IMR-90 (cell line): Measurements from ENCODE around the gene NAA15. TPM values are rescaled to one million over a fixed set of nuclear protein-coding genes. Genes with fewer than 3 reads are reported as not detected.

Experiments
- ATAC-seq: fragments of 200-7000 bp; cut with Tn5 transposase; 2 replicates; pipeline ENCODE4 v1.9.1; 2020; ENCODE audit warnings: low read depth, mild to moderate bottlenecking, moderate library complexity
- BruUV-seq: library from RNA; stranded (reverse); fragments of 400-500 nt; replicated peaks from 2 replicates; lab custom pipeline; 2021; lab: Mats Ljungman, UMichigan
- CTCF ChIA-PET: fragments of 300-600 bp; formaldehyde crosslinking; extraction: SDS; loops from one replicate; lab custom pipeline; 2021; ENCODE audit warnings: antibody characterized with exemption; lab: Yijun Ruan, JAX
- POLR2A ChIA-PET: fragments of 300-600 bp; sonication (Branson Sonifier 250); formaldehyde crosslinking; loops from one replicate; lab custom pipeline; 2022; ENCODE audit warnings: antibody characterized with exemption; ENCODE audit not compliant: unreplicated experiment; lab: Charles Lee
- DNase-seq: peaks from one replicate; pipeline ENCODE4 v3.0.0; 2013
- H2AFZ ChIP-seq: replicated peaks from 2 replicates; pipeline ENCODE3; 2013; ENCODE audit warnings: low read length, mild to moderate bottlenecking; ENCODE audit not compliant: poor library complexity
- H2AK5ac ChIP-seq: 2 replicates; pipeline ENCODE4 v1.6.1; 2013; ENCODE audit warnings: low read depth, low read length, inconsistent platforms
- H2AK9ac ChIP-seq: replicated peaks from 2 replicates; pipeline ENCODE3; 2013; ENCODE audit warnings: mild to moderate bottlenecking, low read depth, low read length, moderate library complexity; ENCODE audit not compliant: poor library complexity
- H2BK120ac ChIP-seq: 2 replicates; pipeline ENCODE4 v1.6.1; 2013; ENCODE audit warnings: low read depth, low read length, inconsistent platforms
- H2BK15ac ChIP-seq: 3 replicates; pipeline ENCODE4 v1.6.1; 2013; ENCODE audit warnings: low read depth, low read length, inconsistent platforms
- H2BK20ac ChIP-seq: 2 replicates; pipeline ENCODE4 v1.6.1; 2013; ENCODE audit warnings: low read depth, mild to moderate bottlenecking, inconsistent platforms, low read length, moderate library complexity
- H2BK5ac ChIP-seq: 2 replicates; pipeline ENCODE4 v1.6.1; 2013; ENCODE audit warnings: mild to moderate bottlenecking, low read depth, low read length, inconsistent platforms; ENCODE audit not compliant: poor library complexity, severe bottlenecking
- H3K14ac ChIP-seq: replicated peaks from 2 replicates; pipeline ENCODE4 v1.6.1; 2013; ENCODE audit warnings: low read depth, low read length, inconsistent platforms
- H3K18ac ChIP-seq: 2 replicates; pipeline ENCODE4 v1.6.1; 2013; ENCODE audit warnings: low read depth, low read length, control low read depth
- H3K23ac ChIP-seq: 2 replicates; pipeline ENCODE4 v1.6.1; 2013; ENCODE audit warnings: low read depth, low read length, inconsistent platforms
- H3K27ac ChIP-seq: 2 replicates; pipeline ENCODE4 v1.5.1; 2013; ENCODE audit warnings: mild to moderate bottlenecking, control low read depth, low read length; ENCODE audit not compliant: insufficient read depth
- H3K27me3 ChIP-seq: 2 replicates; pipeline ENCODE4 v1.6.1; 2013; ENCODE audit warnings: low read length; ENCODE audit not compliant: control insufficient read depth, insufficient read depth
- H3K36me3 ChIP-seq: 2 replicates; pipeline ENCODE4 v1.6.1; 2013; ENCODE audit warnings: low read length, mixed read lengths; ENCODE audit not compliant: control insufficient read depth, insufficient read depth
- H3K4ac ChIP-seq: 2 replicates; pipeline ENCODE4 v1.6.1; 2013; ENCODE audit warnings: low read depth, low read length, inconsistent platforms
- H3K4me1 ChIP-seq: 2 replicates; pipeline ENCODE4 v1.6.1; 2013; ENCODE audit warnings: low read length, mixed read lengths; ENCODE audit not compliant: control insufficient read depth, insufficient read depth
- H3K4me2 ChIP-seq: 2 replicates; pipeline ENCODE4 v1.6.1; 2013; ENCODE audit warnings: low read depth, mild to moderate bottlenecking, control low read depth, low read length, moderate library complexity
- H3K4me3 ChIP-seq: 2 replicates; pipeline ENCODE4 v1.5.1; 2013; ENCODE audit warnings: low read depth, mild to moderate bottlenecking, control low read depth, low read length, moderate library complexity; ENCODE audit not compliant: insufficient read depth
- H3K56ac ChIP-seq: 2 replicates; pipeline ENCODE4 v1.6.1; 2013; ENCODE audit warnings: low read length, inconsistent platforms; ENCODE audit not compliant: insufficient read depth; ENCODE audit errors: extremely low read depth
- H3K79me1 ChIP-seq, 2 experiments: 2 replicates each; pipeline ENCODE4 v1.6.1; 2013; ENCODE audit warnings: low read length in 2 of 2, inconsistent platforms in 1 of 2, low read depth in 1 of 2
- H3K9ac ChIP-seq: 2 replicates; pipeline ENCODE4 v1.6.1; 2013; ENCODE audit warnings: low read depth, low read length, control low read depth
- H3K9me1 ChIP-seq: 2 replicates; pipeline ENCODE4 v1.6.1; 2013; ENCODE audit warnings: low read length, inconsistent platforms; ENCODE audit not compliant: insufficient read depth
- H3K9me3 ChIP-seq: 2 replicates; pipeline ENCODE4 v1.6.1; 2013; ENCODE audit warnings: low read length; ENCODE audit not compliant: control insufficient read depth, insufficient read depth
- H4K20me1 ChIP-seq: 2 replicates; pipeline ENCODE4 v1.6.1; 2013; ENCODE audit warnings: low read length, inconsistent platforms; ENCODE audit not compliant: insufficient read depth
- H4K5ac ChIP-seq: 2 replicates; pipeline ENCODE4 v1.6.1; 2013; ENCODE audit warnings: mild to moderate bottlenecking, low read depth, low read length, control low read depth
- H4K8ac ChIP-seq, 2 experiments: 2 replicates each; pipeline ENCODE4 v1.6.1; 2013; ENCODE audit warnings: low read depth in 2 of 2, low read length in 2 of 2, control low read depth in 1 of 2, inconsistent platforms in 1 of 2
- H4K91ac ChIP-seq: 2 replicates; pipeline ENCODE4 v1.6.1; 2013; ENCODE audit warnings: low read depth, low read length, inconsistent platforms; ENCODE audit not compliant: insufficient read depth
- NFE2L2 ChIP-seq: fragments of 150-350 bp; IDR thresholded peaks from 2 replicates; pipeline ENCODE4 v1.6.1; 2016; ENCODE audit warnings: low read depth, mild to moderate bottlenecking, low read length
- WGBS, 2 experiments: methylation state at CpG; one replicate each; pipeline versions ENCODE4 v1.1.5 to v1.1.7; 2013; ENCODE audit warnings: missing lambda C conversion rate in 2 of 2; ENCODE audit not compliant: insufficient read length in 1 of 2; ENCODE audit errors: extremely low coverage in 2 of 2; 5-methylcytosine and 5-hydroxymethylcytosine counted together
- dilution Hi-C: fragments of 300-500 bp; cut with HindIII; formaldehyde crosslinking; loops from one replicate; pipeline ENCODE4 v1.14.3; 2018; ENCODE audit warnings: low sequenced_read_pairs; ENCODE audit not compliant: unreplicated experiment
- in situ Hi-C: fragments of 300-500 bp; cut with MboI; formaldehyde crosslinking; loops from 3 replicates; pipeline ENCODE4 v1.14.3; 2019; ENCODE audit warnings: low sequenced_read_pairs, inconsistent platforms, mixed read lengths
- intact Hi-C: fragments of 100-400 bp; cut with micrococcal nuclease; formaldehyde crosslinking; loops from 2 replicates; pipeline ENCODE4 v1.10.0; 2022
- polyA plus RNA-seq, 3 experiments: library from polyadenylated mRNA; depleted of rRNA; stranded (reverse); fragments of >200 nt; gene quantifications; 2 replicates each; pipeline ENCODE4 v1.2.3, GENCODE V29; 2012; ENCODE audit warnings: low replicate concordance in 1 of 3
- total RNA-seq: library from RNA; depleted of rRNA; stranded (reverse); fragments of >200 nt; gene quantifications from 2 replicates; pipeline ENCODE4 v1.2.3, GENCODE V29; 2012

Gene NAA15
- total and polyA plus RNA-seq, 2 of the 4 experiments (the other 2 are of a cell fraction): 11.0 to 43.4 TPM

DNA sequence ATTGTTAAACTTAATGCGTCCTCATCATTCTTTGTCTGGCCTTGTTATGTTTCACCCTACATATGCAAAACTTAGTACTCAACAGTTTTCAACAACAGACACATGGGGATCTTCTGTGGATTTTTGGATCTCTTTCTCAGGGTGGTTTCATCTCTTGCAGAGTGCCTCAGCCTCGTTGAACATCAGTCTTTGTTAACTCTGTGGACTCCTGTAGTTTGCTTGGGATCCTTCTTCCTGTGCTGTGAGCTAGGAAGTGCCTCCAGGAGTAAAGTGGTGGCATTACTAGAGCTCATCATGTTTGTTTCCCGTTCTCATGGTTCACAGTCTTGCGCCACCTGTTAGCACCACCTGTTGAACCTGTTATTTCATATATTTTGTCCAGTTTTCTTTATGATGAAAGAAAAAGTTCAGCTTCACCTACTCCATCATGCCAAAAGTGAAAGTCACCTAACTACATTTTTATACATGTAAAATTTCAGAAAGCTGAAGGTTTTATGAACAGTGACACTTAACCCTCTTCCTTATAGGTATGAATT, 28.4 kb downstream of the NAA15 start:
- H3K27me3 ChIP-seq: no peaks in the 10 kb centered on the region
- H3K23ac ChIP-seq: no peak overlapping the region
- DNase-seq (no peak), ATAC-seq (no peak)
- no peak overlapping the region for H3K27ac ChIP-seq
- H3K9me1 ChIP-seq: peaks cover 8% of the 10 kb centered on the region
- no peak overlapping the region for H3K14ac ChIP-seq
- H2AK9ac ChIP-seq: no peak overlapping the region
- no peak overlapping the region for H2AK5ac ChIP-seq
- peaks cover 31 to 39% of the 10 kb centered on the region in 2 experiments for H3K79me1 ChIP-seq
- H3K4me2 ChIP-seq: no peak overlapping the region
- no peak overlapping the region for H3K9ac ChIP-seq
- H3K9me3 ChIP-seq: no peaks in the 10 kb centered on the region
- H4K91ac ChIP-seq: no peak overlapping the region
- ChIA-PET CTCF (no interaction called here), POLR2A (no interaction called here)
- no peak for TF ChIP-seq NFE2L2
- H2BK5ac ChIP-seq: no peak overlapping the region
- peaks cover 6% of the 10 kb centered on the region; the same call in 1 of the 2 replicates for H3K36me3 ChIP-seq
- H4K20me1 ChIP-seq: peaks cover 44% of the 10 kb centered on the region
- no peak overlapping the region for H3K4ac ChIP-seq
- dilution Hi-C loops (no loop called here), in situ Hi-C loops (no loop called here), intact Hi-C loops (no loop called here)
- WGBS, 2 experiments: 20% methylated on average over 1 of the region's 4 CpGs; no CpG with 5 or more reads in 1 of the 2 experiments
- no peak overlapping the region for H2BK20ac ChIP-seq
- no peak overlapping the region for H4K5ac ChIP-seq
- no peak overlapping the region for H3K56ac ChIP-seq
- no peak overlapping the region for H3K18ac ChIP-seq
- no peak overlapping the region for H2BK15ac ChIP-seq
- H2BK120ac ChIP-seq: no peak overlapping the region
- no TSS peak for BruUV-seq
- H3K4me3 ChIP-seq: no peak overlapping the region
- 0 out of 4 replicates have a peak overlapping the region, but pooled peaks of 1 of the 2 experiments have one; percentile 0 for H4K8ac ChIP-seq
- no peak overlapping the region for H2AFZ ChIP-seq
- H3K4me1 ChIP-seq: no peaks in the 10 kb centered on the region
